Stimulated activated CD4-positive, alpha-beta T cell treated with anti-CD3 and anti-CD28 coated beads, Interleukin-1b, Interleukin-23, amount 100 ng/mL, for 4 hours (primary cell): ENCODE measurements around the gene ALKBH3.

Experiments
- DNase-seq, 2 donors: peaks; one replicate each; pipeline ENCODE4 v3.0.0-alpha.2; 2020; ENCODE audit warnings: low read depth in 2 of 2

The ALKBH3 gene

GRCh38 chr11:43922295-43922648 is 41.6 kb downstream of the ALKBH3 start:
- no peak for DNase-seq

GRCh38 chr11:43922744-43923405 is 42.2 kb downstream of the ALKBH3 start:
- no peak for DNase-seq

DNA sequence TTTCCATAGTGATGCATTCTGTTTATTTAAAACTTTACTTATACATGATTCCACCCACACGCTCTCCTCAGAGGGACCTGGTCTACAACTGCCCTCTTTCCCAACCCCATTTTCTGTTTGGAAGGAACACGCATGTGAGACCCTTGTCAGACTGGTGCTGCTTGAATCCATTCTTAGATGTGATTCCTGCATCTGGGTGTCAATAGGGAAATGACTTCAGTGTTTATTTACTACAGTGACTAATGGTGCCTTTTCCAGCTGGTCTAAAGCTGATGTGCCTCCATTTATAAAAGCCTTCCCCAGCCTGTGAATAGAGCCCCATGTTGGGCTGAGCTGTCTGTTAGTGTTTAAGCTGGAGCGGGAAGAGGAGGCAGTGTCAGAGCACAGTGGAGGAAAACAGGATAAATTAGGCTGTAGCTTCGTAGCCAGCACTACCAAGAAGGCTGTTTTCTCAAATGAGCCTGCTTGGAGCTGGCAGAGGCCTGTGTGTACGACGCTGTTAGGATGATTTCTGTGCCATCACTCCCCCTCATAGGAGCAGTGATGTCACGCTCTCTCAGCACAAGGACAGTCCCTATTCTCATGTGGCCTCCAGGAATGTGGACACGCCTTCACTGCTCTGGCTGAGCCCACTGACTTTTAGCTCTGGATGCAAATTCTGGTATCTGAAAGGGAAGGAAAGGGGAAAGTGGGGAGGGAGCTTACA is 42.9 kb downstream of the ALKBH3 start:
- no peak for DNase-seq

GRCh38 chr11:43924112-43924855 is 43.7 kb downstream of the ALKBH3 start:
- DNase-seq, result no peak

DNA sequence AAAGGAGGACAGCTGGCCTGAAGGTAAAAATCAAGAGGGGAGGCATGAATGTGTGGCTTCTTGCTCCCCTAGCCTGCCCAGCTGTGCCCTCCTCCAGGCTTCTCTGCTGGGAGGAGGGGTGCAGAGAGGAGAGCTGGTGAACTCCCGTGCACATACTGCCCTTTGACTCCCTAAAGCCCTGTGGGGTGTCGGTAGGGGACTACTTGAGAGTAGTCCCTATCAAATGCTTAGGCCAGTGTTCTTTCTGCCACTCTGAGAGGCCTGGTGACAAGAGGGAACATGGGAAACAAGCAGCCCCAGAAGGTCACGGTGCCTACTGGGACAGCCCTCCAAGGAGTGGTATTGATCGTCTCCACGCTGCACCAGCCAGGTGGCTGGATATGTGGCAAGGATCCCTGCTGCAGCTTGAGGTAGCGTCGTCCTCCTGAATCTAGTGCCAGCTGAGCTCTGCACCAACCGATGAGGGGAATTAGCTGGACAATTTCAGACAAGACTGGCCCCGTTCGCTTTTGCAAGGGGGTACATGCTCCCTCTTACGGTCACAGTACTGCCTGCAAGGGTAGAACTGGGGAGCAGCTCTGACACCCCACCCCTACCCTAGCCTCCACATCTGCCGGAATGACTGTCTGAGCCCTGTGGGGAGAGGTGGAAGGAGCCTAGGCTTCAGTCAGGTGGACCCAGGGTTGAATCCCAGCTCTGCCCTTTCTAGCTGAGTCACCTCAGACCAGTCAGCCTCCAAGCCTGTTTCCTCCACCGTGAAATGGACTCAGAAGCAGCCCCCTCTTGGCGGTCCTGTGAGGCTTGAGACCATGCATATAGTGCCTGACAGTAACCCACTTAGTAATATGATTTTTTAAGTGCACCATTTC is 44.7 kb downstream of the ALKBH3 start:
- no peak for DNase-seq

DNA sequence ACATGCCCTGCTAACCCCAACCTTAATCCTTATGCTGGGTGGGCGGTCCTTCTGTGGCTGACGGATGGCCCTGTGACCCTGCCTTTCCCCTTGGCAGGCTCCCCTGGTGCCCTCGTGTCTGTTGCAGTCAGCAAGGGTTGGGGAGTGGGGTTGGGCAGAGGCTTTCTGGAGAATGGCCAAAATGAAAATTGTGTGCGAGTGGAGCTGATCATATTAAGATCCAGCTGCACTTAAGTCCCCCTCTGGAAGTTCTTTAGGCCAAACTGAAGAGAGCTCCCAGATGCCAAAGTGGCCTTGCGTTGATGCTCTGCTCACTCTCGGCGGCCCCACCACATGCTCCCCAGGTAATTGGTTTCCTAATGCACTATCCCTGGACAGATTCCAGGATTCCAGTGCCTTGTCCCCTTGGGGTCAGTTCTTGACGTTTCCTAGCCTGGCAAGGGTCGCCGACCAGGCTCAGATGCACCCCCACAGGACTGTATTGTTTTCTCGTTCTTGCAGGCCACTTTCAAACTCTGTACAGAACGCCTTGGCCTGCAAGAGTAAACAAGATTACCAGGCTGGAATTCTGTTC is 45.4 kb downstream of the ALKBH3 start:
- DNase-seq, result no peak

DNA sequence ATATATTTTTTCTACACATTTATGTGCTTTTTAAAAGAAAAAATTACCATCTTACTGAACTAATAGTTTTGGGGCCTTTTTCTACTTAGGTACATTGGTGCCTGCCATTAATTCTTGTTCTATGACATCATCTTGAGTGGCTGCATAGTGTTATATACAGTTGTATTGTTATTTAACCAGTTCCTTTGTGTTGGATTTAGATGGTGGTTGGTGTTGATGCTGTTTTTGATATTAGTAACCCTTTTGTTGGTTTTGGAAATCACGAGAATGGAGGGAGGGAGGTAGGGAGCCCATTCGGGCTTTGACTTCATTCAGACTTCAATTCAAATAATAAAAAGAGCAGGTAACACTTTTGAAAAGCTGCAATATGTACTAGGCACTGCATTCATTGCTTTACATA is 46.4 kb downstream of the ALKBH3 start:
- DNase-seq, result no peak

DNA sequence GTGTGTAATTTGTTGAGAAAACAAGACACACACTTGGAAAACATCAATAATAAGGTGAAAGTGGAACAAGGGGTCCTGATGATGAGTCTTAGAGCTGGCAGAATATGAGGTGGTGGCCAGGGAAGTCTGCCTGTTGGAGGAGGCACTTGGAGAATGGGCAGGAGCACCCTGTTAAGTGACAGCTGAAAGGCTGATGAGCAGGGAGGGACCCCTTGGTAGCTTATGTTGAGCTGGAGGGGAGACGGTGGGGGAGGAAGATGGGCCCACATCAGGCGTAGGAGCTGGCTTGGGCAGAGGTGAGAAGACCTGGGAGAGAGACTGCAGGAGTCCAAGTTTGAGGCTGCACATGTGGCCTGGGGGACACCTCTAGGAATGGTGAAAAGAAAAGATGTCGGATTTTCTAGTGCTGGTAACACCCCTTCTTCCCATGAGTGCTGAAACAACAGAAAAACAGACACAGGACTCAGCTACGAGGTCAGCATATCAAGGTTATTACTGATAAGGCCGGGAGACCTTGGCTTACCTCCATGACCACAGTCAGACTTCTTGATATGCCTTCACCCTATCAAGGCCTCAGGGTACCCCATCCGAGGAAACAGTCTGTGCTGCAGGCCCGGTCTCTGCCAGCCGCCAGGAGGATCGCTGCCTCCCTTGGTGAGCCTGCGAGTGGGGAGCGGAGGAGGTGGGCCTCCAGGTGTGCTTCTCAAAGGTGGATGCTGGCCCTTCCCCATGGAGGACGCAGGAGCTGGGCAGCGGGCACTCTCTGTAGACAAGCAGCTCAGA is 47.5 kb downstream of the ALKBH3 start:
- DNase-seq, result no peak

- DNase-seq, result no peak
Measured at GRCh38 chr11:43928721-43929120, 48.1 kb downstream of the ALKBH3 start.

- DNase-seq, result no peak
Measured at GRCh38 chr11:43930868-43931716, 50.5 kb downstream of the ALKBH3 start.

DNA sequence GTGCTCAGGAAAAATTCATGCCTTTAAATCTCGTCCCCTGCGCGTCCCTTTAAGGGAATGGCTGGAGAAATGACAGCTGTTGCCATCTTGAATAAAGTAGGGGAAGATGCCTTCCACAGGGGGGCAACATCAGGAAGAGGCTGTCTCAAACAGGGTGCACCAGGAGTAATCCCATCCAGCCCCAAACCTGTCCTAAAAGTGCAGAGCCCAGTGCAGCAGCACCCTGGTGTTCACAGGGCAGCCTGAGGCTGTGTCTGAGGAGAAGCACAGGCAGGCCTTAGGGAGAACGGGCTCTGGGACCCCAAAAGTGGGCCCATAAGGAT is 51.0 kb downstream of the ALKBH3 start:
- no peak for DNase-seq

DNA sequence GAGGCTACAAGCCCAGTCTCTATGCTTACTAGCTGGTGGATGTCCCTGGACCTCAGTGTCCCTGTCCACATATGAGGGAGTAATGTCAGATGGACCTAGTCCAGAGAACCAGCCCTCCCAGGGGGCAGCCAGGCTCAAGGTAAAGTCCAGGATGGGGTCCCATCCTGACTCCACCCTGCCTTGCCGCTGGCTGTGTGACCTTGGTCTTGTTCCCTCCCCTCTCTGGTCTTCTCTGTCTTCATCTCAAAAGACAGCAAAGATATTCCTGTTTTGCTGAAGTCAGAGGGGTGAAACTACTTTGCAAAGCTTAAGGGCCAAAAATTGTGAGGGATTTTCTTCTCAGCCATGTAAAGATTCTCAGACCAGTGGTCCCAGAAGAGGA is 52.6 kb downstream of the ALKBH3 start:
- DNase-seq, result no peak

- no peak for DNase-seq
Measured at GRCh38 chr11:43933608-43934551, 53.2 kb downstream of the ALKBH3 start.

GRCh38 chr11:43934601-43935423 is 54.2 kb downstream of the ALKBH3 start:
- DNase-seq, result no peak

DNA sequence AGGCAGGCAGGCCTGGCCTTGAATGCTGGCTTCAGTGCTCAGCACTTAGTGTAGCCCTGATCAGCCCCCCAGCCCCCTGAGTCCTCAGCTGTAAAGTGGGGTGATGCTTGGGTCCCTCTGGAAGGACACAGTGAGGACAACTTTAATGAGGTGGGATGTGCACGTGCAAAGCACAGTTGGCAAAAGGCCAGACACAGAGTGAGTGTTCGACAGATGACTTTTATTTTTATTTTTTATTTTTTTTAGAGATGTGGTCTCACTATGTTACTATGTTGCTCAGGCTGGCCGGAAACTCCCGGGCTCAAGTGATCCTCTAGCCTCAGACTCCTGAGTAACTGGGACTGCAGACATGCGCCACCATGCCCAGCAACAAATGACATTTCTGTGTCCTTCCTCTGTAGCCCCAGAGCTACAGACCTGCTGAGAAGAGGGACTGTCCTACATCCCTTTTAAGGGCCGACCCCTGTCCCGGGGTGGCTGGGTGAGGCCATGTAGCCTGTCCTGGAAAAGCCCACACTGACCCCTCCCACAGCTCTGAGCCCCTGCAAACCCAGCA is 54.9 kb downstream of the ALKBH3 start:
- DNase-seq, result no peak

DNA sequence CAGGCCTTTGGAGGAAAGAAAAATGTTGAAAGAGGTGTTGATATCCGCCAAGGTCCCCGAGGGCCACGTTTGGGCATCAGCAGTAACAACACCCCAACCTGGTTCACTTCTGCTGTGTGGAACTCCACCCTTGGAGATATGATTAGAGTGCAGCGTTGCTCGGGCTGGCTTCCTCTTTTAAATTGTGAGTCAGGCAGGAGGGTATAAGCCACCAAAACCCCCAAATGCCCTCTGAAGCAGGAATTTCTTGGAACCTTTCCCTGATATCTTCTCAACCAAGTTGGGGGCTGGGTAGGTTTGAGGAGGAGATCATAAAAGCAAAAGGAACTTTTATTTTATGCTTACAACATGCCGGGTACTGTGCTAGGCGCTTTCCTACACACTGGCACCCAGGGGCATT is 55.4 kb downstream of the ALKBH3 start:
- DNase-seq, result no peak

DNA sequence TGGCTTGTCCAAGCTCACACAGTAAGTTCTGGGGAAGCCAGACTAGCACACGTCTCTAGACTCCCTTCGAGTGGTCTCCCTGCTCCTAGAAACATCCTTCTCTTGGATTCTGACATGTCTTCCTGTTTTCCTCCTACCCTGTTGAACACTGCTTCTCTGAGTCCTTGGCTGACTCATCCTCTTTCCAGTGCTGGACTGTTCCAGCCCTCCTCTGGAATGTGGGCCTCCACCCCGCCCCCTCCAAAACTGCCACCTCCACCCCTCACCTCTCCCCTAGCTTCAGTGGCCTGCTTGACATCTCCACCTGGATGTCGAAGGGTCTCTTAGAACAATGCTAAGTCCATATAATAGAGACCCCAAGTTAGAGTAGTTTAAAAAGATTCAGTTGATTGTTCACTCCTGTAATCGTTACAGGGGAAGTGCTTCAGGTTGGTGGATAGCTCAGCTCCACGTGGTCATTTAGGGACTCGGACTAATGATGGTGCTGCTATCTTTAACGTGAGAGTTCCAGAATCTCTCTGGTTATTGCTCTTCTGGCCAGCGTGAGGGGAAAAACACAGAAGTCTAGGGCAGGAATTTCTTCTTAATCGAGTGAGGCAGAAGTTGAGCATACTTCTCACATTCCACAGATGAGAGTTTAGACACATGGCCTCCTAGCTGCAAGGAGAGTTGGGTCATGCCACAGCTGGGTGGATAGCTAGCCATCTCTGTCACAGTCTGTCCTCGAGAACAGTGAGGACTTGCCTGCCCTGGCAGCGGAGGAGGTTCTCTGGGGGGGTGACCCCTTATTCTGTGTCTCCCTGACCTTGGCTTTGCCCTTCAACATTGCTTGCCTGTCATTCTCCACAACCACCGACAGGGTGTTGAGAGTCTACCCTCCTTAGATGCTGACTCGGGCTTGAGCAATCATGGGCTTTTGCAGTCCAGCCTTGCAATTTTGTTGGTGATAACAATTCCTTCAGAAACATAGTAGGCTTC is 57.1 kb downstream of the ALKBH3 start:
- DNase-seq, result no peak
